Neural cell (in vitro differentiated cells): ENCODE results near the gene SPATA9. TPM values are rescaled to one million over a fixed set of nuclear protein-coding genes. Genes with fewer than 3 reads are reported as not detected.
A peak's percentile ranks its signal among the peaks of the same experiment; 100 is the strongest.
"Not testable (repeated sequence)": the region's sequence is repeated elsewhere in the genome, so short reads cannot be mapped to it uniquely, and the experiment has no call there.

Experiments
- H2AFZ ChIP-seq: fragments of 200-600, 300-800 bp; sonication (generic), shearing (Covaris generic); 2 replicates; pipeline ENCODE4 v1.6.0; 2014; ENCODE audit warnings: low read depth, mild to moderate bottlenecking, antibody characterized with exemption, low read length, moderate library complexity
- H3F3A ChIP-seq: fragments of 200-600 bp; shearing (Covaris generic); 2 replicates; pipeline ENCODE4 v1.6.1; 2016; ENCODE audit warnings: mild to moderate bottlenecking, moderate library complexity, mixed read lengths, antibody characterized with exemption, low read length; ENCODE audit not compliant: insufficient read depth, poor library complexity, severe bottlenecking
- H3K27ac ChIP-seq: fragments of 200-600, 300-800 bp; sonication (generic), shearing (Covaris generic); 2 replicates; pipeline ENCODE4 v1.5.1; 2014; ENCODE audit warnings: mild to moderate bottlenecking, low read length, moderate library complexity
- H3K27me3 ChIP-seq: fragments of 300-800, 200-600 bp; sonication (generic), shearing (Covaris generic); 2 replicates; pipeline ENCODE4 v1.6.0; 2014; ENCODE audit warnings: mild to moderate bottlenecking, low read depth, low read length, moderate library complexity; ENCODE audit not compliant: insufficient read depth
- H3K36me3 ChIP-seq: fragments of 300-800, 200-600 bp; sonication (generic), shearing (Covaris generic); 2 replicates; pipeline ENCODE4 v1.5.1; 2014; ENCODE audit warnings: mild to moderate bottlenecking, antibody characterized with exemption, low read length, moderate library complexity; ENCODE audit not compliant: insufficient read depth
- H3K4me2 ChIP-seq: fragments of 300-800, 200-600 bp; sonication (generic), shearing (Covaris generic); 2 replicates; pipeline ENCODE4 v1.6.0; 2014; ENCODE audit warnings: mild to moderate bottlenecking, low read length
- H3K4me3 ChIP-seq: fragments of 300-800, 200-600 bp; sonication (generic), shearing (Covaris generic); 2 replicates; pipeline ENCODE4 v1.5.1; 2014; ENCODE audit warnings: mild to moderate bottlenecking, low read length, moderate library complexity
- H3K79me2 ChIP-seq: fragments of 200-600 bp; shearing (Covaris generic); replicated peaks from 2 replicates; pipeline ENCODE4 v1.6.0; 2014; ENCODE audit warnings: mild to moderate bottlenecking, low read length, moderate library complexity; ENCODE audit not compliant: insufficient read depth
- H3K9ac ChIP-seq: fragments of 300-800, 200-600 bp; sonication (generic), shearing (Covaris generic); 2 replicates; pipeline ENCODE4 v1.6.1; 2016; ENCODE audit warnings: mild to moderate bottlenecking, low read length, mixed read lengths
- H3K9me2 ChIP-seq: fragments of 200-600 bp; shearing (Covaris generic); 2 replicates; pipeline ENCODE4 v1.6.1; 2016; ENCODE audit warnings: mild to moderate bottlenecking, low read length, mixed read lengths; ENCODE audit not compliant: insufficient read depth
- H3K9me3 ChIP-seq: fragments of 200-600, 300-800 bp; sonication (generic), shearing (Covaris generic); 2 replicates; pipeline ENCODE4 v1.6.1; 2016; ENCODE audit warnings: mild to moderate bottlenecking, mixed run types, low read length, moderate library complexity, mixed read lengths
- H4K20me1 ChIP-seq: fragments of 200-600 bp; shearing (Covaris generic); 2 replicates; pipeline ENCODE4 v1.6.1; 2016; ENCODE audit warnings: mild to moderate bottlenecking, mixed run types; ENCODE audit not compliant: insufficient read depth
- EP300 ChIP-seq: fragments of 450-650 bp; conservative IDR thresholded peaks from 2 replicates; pipeline ENCODE4 v1.6.1; 2014; ENCODE audit warnings: antibody characterized with exemption, mild to moderate bottlenecking, moderate library complexity; ENCODE audit not compliant: poor library complexity, severe bottlenecking
- EZH2 ChIP-seq: fragments of 200-600, 300-800 bp; shearing (Covaris generic), sonication (generic); IDR thresholded peaks from 2 replicates; pipeline ENCODE4 v1.6.1; 2014; ENCODE audit warnings: antibody characterized with exemption, low read length, borderline replicate concordance, mild to moderate bottlenecking; ENCODE audit not compliant: insufficient read depth, poor library complexity, severe bottlenecking
- MXI1 ChIP-seq: fragments of 450-650 bp; conservative IDR thresholded peaks from 2 replicates; pipeline ENCODE4 v1.6.1; 2014; ENCODE audit warnings: antibody characterized with exemption, mild to moderate bottlenecking; ENCODE audit not compliant: poor library complexity, severe bottlenecking
- POLR2AphosphoS5 ChIP-seq: IDR thresholded peaks from 2 replicates; pipeline ENCODE4 v1.6.1; 2012
- RAD21 ChIP-seq: fragments of 450-650 bp; conservative IDR thresholded peaks from 2 replicates; pipeline ENCODE4 v1.6.1; 2014; ENCODE audit warnings: antibody characterized with exemption, mild to moderate bottlenecking, moderate library complexity
- SMC3 ChIP-seq: fragments of 450-650 bp; conservative IDR thresholded peaks from 2 replicates; pipeline ENCODE4 v1.6.1; 2014; ENCODE audit warnings: antibody characterized with exemption, mild to moderate bottlenecking, moderate library complexity; ENCODE audit not compliant: poor library complexity
- TAF1 ChIP-seq: IDR thresholded peaks from 2 replicates; pipeline ENCODE4 v1.6.1; 2012; ENCODE audit warnings: low read depth
- polyA plus RNA-seq: library from polyadenylated mRNA; depleted of rRNA; stranded (reverse); fragments of >200 nt; gene quantifications from 2 replicates; pipeline ENCODE4 v1.2.3, GENCODE V29; 2014
- TF ChIP-seq, protein P1 (sequence below): fragments of 450-650 bp; IDR thresholded peaks from 2 replicates; pipeline ENCODE4 v1.5.1; 2014; ENCODE audit warnings: antibody characterized with exemption, mild to moderate bottlenecking, moderate library complexity; ENCODE audit not compliant: poor library complexity, severe bottlenecking

The SPATA9 gene
- polyA plus RNA-seq, 1 donor from 2014 or later, result 5.8 TPM

DNA sequence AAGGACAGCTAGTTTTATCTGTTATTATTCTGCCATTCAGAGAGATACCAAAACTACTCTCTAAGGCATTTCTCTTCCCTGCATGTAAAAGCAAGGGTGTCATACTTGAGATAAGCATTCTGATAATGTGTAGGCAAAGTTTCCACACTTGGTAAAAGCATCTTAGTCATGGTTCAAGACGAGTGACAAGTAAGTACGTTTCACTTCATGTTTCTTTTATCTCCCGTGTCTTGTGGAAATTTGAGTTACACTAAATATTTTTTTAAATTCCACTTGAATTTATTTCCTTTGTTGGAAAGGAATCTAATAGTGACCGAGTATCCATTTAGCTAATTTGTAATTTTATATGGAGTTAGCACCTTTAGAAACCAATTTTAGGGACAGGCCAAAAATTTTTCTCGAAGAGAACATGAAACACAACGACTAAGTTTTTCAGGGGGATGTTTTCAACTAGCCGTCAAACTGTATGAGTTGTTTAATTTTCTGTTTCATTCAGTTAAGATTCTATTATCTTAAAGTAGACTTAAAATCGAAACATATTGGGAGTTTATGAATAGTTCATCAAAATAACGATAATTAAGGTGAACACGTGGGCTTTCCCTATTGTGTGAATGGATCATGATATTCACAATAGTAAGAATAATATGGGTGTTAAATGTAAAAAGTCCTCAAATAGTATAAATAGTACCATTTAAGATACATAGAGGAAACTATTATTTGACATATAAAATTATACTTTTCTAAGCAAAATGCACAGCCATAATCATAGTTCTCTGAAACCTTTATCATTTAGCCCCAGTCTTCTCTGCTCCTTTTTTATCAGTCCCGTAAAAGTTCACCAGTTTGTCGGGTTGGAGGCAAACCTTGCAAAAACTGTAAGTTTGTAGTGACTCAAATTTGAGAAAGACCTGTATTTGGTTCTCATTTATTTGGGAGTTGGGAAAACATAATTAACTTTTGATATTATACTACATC lies 34.6 kb downstream of the SPATA9 start:
- Histone ChIP-seq H3K27me3 (no peaks in the 10 kb centered on the region), H3K27ac (no peak overlapping the region), H2AFZ (no peak overlapping the region), H3K9me2 (no peaks in the 10 kb centered on the region), H3K9me3 (peaks cover 3% of the 10 kb centered on the region), H3K36me3 (no peaks in the 10 kb centered on the region), H3K79me2 (no peaks in the 10 kb centered on the region), H3K4me2 (no peak overlapping the region), H3F3A (no peaks in the 10 kb centered on the region), H4K20me1 (no peaks in the 10 kb centered on the region), H3K9ac (no peak overlapping the region), H3K4me3 (no peak overlapping the region)
- TF ChIP-seq RAD21 (no peak), EZH2 (no peak), SMC3 (no peak)
- TF ChIP-seq, protein P1, sequence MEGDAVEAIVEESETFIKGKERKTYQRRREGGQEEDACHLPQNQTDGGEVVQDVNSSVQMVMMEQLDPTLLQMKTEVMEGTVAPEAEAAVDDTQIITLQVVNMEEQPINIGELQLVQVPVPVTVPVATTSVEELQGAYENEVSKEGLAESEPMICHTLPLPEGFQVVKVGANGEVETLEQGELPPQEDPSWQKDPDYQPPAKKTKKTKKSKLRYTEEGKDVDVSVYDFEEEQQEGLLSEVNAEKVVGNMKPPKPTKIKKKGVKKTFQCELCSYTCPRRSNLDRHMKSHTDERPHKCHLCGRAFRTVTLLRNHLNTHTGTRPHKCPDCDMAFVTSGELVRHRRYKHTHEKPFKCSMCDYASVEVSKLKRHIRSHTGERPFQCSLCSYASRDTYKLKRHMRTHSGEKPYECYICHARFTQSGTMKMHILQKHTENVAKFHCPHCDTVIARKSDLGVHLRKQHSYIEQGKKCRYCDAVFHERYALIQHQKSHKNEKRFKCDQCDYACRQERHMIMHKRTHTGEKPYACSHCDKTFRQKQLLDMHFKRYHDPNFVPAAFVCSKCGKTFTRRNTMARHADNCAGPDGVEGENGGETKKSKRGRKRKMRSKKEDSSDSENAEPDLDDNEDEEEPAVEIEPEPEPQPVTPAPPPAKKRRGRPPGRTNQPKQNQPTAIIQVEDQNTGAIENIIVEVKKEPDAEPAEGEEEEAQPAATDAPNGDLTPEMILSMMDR, result no peak

DNA sequence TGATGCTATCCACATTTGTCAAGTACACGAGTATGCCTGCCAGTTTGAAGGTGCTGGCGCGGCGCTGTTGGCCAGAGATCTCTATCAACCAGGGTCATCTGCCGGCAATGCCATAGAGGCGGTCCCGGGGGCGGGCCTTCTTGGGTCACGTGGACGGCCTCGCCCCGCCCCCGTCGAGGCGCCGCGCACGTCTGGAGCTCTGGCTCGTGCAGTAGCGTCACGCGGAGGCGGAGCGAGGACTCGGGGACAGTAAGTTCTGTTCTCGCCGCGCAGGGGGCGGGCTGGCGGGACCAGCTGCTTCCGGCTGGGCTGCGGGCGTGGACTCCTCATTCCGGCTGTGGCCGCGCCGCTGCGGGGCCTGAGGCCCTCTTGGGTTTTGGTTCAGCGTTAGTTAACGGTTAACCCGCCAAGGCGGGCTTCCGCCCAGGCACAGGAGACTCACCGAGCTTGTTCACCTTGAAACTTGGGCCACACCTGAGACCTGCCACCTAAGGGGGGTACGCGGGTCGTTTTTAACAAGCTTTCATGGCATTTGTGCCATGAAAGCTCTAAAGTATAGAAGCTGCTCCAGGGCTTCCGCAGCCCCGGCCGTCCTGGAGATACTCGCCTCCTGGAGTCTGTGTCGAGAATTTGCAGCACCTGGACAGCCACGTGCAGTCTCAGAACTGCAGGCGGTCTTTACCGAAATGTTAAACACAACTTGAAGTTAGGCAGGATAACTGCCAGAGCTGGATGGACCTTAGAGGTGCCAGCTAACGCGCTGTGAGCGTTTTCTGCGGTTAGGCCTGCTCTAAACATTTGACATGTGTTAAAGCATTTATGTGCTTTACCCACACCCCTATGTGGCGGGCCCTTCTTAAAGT lies 36.0 kb downstream of the SPATA9 start, which contains the start of gene RFESD:
Gene RFESD, plus strand, starts transcription at position 209 of the 863 bp plus-strand sequence. CDS start 5,495 bp downstream, outside the sequence.
- TF ChIP-seq TAF1 (no peak), RAD21 (no peak), EZH2 (no peak), POLR2AphosphoS5 (no peak), MXI1 (no peak), SMC3 (no peak), EP300 (no peak)
- TF ChIP-seq, protein P1, result no peak
- Histone ChIP-seq H3K27ac (no peak within 1 kb of the TSS), H3K9me2 (no peaks in the 10 kb centered on the region), H3F3A (no peaks in the 10 kb centered on the region), H3K4me2 (no peak within 1 kb of the TSS), H4K20me1 (no peaks in the 10 kb centered on the region), H3K27me3 (no peaks in the 10 kb centered on the region), H3K9ac (no peak within 1 kb of the TSS), H3K4me3 (peak within 1 kb of the TSS; percentile 64), H2AFZ (no peak within 1 kb of the TSS), H3K79me2 (no peaks in the 10 kb centered on the region), H3K36me3 (no peaks in the 10 kb centered on the region), H3K9me3 (peaks cover 3% of the 10 kb centered on the region)

DNA sequence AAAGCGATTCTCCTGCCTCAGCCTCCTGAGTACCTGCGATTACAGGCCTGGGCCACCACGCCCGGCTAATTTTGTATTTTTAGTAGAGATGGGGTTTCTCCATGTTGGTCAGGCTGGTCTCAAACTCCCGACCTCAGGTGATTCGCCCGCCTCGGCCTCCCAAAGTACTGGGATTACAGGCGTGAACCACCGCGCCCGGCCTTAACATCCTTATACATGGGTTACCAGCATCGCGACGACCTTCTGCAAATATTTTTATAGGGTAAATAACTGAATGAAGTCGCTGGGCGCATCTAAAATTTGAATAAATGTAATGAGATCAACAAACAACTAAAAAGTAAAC lies 36.6 kb downstream of the SPATA9 start:
- not testable (repeated sequence) for H3K4me2 ChIP-seq, H3K27me3 ChIP-seq, H3K9me2 ChIP-seq, H3F3A ChIP-seq, H2AFZ ChIP-seq, H3K9me3 ChIP-seq, H3K36me3 ChIP-seq, H3K79me2 ChIP-seq, H3K27ac ChIP-seq, H4K20me1 ChIP-seq, H3K9ac ChIP-seq
- peak overlapping the region; percentile 64 for H3K4me3 ChIP-seq
